ENCODE results near the gene CAMTA1. TPM values are rescaled to one million over a fixed set of nuclear protein-coding genes. Genes with fewer than 3 reads are reported as not detected.

CAMTA1 gene
- polyA plus RNA-seq, 1 donor (not counting 4 experiments of a cell fraction or from before 2014, with no cell fraction given) = 51.4 TPM

DNA sequence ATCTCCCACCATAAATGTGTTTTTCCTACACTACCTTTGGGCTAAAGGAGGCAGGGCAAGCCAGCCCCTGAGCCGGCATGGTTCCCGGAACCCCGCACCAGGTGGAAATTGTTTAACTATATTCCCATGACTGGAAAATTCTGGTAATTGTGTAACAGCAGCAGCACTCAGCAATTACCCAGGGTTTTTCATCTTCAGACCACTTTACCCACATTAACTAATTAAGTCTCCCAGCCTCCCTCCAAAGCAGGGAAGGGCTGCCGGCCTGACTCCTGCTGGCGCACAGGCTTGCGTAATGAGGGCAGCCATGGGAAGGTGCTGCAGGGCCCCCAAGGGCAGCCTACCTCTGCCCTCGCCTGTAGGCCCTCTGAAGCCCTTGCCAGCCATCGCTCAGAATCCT is 845.1 kb downstream of the CAMTA1 start:
- Histone ChIP-seq H3K4me3 (ENCODE audit: control insufficient read depth in 2 of 3, extremely low read depth in 1 of 3, insufficient read depth in 2 of 3, low read depth in 1 of 3, low read length in 3 of 3) (no peak overlapping the region), H3K9me3 (ENCODE audit: control insufficient read depth, low read depth, low read length) (no peaks in the 10 kb centered on the region), H4K20me1 (ENCODE audit: control insufficient read depth, extremely low read depth, insufficient read depth, low read length) (no peaks in the 10 kb centered on the region), H3K9ac (ENCODE audit: control insufficient read depth, extremely low read depth, insufficient read depth, low read length) (no peak overlapping the region), H2AFZ (ENCODE audit: control insufficient read depth, low read length) (no peak overlapping the region), H3K79me2 (ENCODE audit: control insufficient read depth, insufficient read depth, low read length) (no peaks in the 10 kb centered on the region), H3K36me3 (ENCODE audit: control insufficient read depth in 2 of 2, extremely low read depth in 1 of 2, insufficient read depth in 2 of 2, low read length in 2 of 2) (no peaks in the 10 kb centered on the region), H3K9me1 (ENCODE audit: control insufficient read depth, extremely low read depth, insufficient read depth, low read length) (no peaks in the 10 kb centered on the region), H3K27ac (ENCODE audit: control insufficient read depth, insufficient read depth, low read length) (no peak overlapping the region), H3K27me3 (ENCODE audit: control insufficient read depth, extremely low read depth, insufficient read depth, low read length) (peaks cover 32% of the 10 kb centered on the region), H3K4me1 (ENCODE audit: control insufficient read depth, extremely low read depth, insufficient read depth, low read length) (no peaks in the 10 kb centered on the region), H3K4me2 (ENCODE audit: control insufficient read depth, extremely low read depth, insufficient read depth, low read depth, low read length) (no peak overlapping the region)
- no peak for DNase-seq (ENCODE audit: low read depth, low spot score)
- FAIRE-seq = no peak
- dilution Hi-C loops (cut with MboI; ENCODE audit: extremely low pct_ligation_motif_present, low sequenced_read_pairs) = no loop called here
- TF ChIP-seq EZH2 (IDR thresholded peaks at IDR 0.05; ENCODE audit: low read length) = no peak
- TF ChIP-seq, protein P1, sequence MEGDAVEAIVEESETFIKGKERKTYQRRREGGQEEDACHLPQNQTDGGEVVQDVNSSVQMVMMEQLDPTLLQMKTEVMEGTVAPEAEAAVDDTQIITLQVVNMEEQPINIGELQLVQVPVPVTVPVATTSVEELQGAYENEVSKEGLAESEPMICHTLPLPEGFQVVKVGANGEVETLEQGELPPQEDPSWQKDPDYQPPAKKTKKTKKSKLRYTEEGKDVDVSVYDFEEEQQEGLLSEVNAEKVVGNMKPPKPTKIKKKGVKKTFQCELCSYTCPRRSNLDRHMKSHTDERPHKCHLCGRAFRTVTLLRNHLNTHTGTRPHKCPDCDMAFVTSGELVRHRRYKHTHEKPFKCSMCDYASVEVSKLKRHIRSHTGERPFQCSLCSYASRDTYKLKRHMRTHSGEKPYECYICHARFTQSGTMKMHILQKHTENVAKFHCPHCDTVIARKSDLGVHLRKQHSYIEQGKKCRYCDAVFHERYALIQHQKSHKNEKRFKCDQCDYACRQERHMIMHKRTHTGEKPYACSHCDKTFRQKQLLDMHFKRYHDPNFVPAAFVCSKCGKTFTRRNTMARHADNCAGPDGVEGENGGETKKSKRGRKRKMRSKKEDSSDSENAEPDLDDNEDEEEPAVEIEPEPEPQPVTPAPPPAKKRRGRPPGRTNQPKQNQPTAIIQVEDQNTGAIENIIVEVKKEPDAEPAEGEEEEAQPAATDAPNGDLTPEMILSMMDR (optimal IDR thresholded peaks at IDR 0.05 in 1 of 3, IDR thresholded peaks at IDR 0.05 in 1 of 3, conservative IDR thresholded peaks at IDR 0.05 in 1 of 3; ENCODE audit: extremely low read depth in 1 of 3, insufficient read depth in 2 of 3, low read length in 3 of 3) = no peak

DNA sequence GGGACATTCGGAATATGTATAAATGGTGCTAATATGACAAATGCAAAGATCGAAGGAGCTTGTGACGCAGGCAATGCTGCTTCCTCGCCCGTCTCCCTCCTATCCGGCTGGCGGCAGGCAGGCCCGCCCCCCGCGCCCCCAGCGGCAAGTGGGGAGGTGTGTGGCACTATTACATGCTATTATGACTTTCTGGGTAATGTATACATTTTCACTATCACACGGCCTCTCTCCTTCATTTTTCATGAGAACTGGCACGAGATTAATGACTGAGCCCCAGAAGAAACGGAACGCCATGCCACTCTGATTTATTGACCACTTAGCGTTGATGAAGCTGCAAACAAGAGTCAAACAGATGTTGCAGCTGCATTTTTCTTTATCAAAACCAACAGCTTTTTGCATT is 846.9 kb downstream of the CAMTA1 start:
- Histone ChIP-seq H3K4me1 (ENCODE audit: control insufficient read depth, extremely low read depth, insufficient read depth, low read length) (no peaks in the 10 kb centered on the region), H3K9me1 (ENCODE audit: control insufficient read depth, extremely low read depth, insufficient read depth, low read length) (no peaks in the 10 kb centered on the region), H3K79me2 (ENCODE audit: control insufficient read depth, insufficient read depth, low read length) (no peaks in the 10 kb centered on the region), H3K27me3 (ENCODE audit: control insufficient read depth, extremely low read depth, insufficient read depth, low read length) (peaks cover 28% of the 10 kb centered on the region), H3K9ac (ENCODE audit: control insufficient read depth, extremely low read depth, insufficient read depth, low read length) (no peak overlapping the region), H3K4me2 (ENCODE audit: control insufficient read depth, extremely low read depth, insufficient read depth, low read depth, low read length) (no peak overlapping the region), H3K36me3 (ENCODE audit: control insufficient read depth in 2 of 2, extremely low read depth in 1 of 2, insufficient read depth in 2 of 2, low read length in 2 of 2) (no peaks in the 10 kb centered on the region), H3K4me3 (ENCODE audit: control insufficient read depth in 2 of 3, extremely low read depth in 1 of 3, insufficient read depth in 2 of 3, low read depth in 1 of 3, low read length in 3 of 3) (no peak overlapping the region), H3K9me3 (ENCODE audit: control insufficient read depth, low read depth, low read length) (no peaks in the 10 kb centered on the region), H4K20me1 (ENCODE audit: control insufficient read depth, extremely low read depth, insufficient read depth, low read length) (no peaks in the 10 kb centered on the region), H3K27ac (ENCODE audit: control insufficient read depth, insufficient read depth, low read length) (no peak overlapping the region), H2AFZ (ENCODE audit: control insufficient read depth, low read length) (no peak overlapping the region)
- DNase-seq (ENCODE audit: low read depth, low spot score) (no peak), FAIRE-seq (no peak)
- dilution Hi-C loops (cut with MboI; ENCODE audit: extremely low pct_ligation_motif_present, low sequenced_read_pairs) = no loop called here
- TF ChIP-seq, protein P1 (optimal IDR thresholded peaks at IDR 0.05 in 1 of 3, IDR thresholded peaks at IDR 0.05 in 1 of 3, conservative IDR thresholded peaks at IDR 0.05 in 1 of 3; ENCODE audit: extremely low read depth in 1 of 3, insufficient read depth in 2 of 3, low read length in 3 of 3) = no peak
- TF ChIP-seq EZH2 (IDR thresholded peaks at IDR 0.05; ENCODE audit: low read length) = no peak

Data from keratinocyte (primary cell).